ENCODE results near the gene DET1.

DNA sequence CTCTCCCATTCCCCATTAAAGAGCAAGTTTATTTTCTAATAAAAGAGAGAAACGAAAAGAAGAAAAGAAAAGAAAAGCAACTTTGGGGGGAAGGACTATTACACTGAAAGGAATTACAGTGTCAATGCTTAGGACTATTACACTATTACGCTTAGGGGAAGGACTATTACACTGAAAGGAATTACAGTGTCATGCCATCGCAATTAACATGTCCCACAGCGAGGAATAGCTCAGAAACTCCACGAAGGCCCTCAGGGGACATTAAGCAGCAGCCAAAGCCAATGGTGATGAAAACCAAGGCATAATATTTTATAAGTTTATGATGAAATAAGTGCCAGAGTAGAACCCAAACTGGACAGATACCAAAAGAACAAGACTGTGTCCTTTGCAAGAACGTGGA lies 22.1 kb upstream of the DET1 start:
- no peak for TF ChIP-seq YY1 (IDR thresholded peaks at IDR 0.05; ENCODE audit: insufficient read depth, insufficient read length)
- no peak for TF ChIP-seq ZNF274 (IDR thresholded peaks at IDR 0.05; ENCODE audit: low read depth, low read length)

Data from NT2/D1 (cell line).